Hematopoietic multipotent progenitor cell treated with erythropoietin and hydrocortisone succinate and interleukin-3 and kit ligand, for 4 days (in vitro differentiated cells): Measurements from ENCODE around the gene CTSL.

ENCODE experiments used
- DNase-seq: peaks from one replicate; pipeline ENCODE4 v3.0.0-alpha.2; 2015

CTSL gene

DNA sequence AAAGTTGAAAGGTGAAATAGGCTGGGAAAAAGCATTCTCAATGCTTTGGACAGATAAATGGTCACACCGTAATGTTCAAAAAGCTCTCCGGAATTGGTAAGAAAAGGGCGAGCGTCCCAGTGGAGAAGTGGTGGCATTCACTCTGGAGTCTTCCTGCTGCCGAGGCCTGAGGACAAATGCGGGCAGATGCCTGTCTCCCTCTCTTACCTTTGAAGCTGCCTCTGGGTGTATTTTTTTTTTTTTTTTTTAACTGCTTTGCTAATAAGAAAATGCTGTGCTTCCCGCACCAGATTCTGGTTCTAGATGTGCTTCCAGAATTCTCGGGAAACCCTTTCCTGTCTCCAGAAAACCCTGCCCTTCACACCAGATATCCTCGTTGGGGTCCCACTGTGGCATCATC lies 24.4 kb upstream of the CTSL start:
- no peak for DNase-seq

DNA sequence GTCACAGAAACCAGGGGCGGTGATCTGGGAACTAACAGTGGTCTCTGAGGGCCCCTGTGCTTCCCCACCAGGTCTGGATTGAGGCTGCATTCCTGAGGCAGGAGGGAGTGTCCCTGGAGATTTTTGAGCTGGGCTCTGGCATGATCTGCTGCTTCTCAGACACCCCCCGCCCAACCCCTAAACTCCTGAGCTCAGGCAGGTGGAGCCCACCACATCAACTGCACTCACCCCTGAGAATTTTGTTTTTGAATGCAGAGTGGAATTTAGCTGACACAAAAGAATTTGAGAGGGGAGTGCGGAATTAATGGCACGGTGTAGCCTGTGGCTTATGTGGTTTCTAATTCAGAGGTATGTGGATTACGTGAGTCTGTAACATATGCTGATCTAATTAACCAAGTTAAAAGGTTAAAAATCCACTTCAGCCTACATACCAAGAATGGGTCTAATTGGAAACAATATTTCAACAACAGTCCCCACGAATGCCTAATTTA lies 23.9 kb upstream of the CTSL start:
- DNase-seq = no peak

DNA sequence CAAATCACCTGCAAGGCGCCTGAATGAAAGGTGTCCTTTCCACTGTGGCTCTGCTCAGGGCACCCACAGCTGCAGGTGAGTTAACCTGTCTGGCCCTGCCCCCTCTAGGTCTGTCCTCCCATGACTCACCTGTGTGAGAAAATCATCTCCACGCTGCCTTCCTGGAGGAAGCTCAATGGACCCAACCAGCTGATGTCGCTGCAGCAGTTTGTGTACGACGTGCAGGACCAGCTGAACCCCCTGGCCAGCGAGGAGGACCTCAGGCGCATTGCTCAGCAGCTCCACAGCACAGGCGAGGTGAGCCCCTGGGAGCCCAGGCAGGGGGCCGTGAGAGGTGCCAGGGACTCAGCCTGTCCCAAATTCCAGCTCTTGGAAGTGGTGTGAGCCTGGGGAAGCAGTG lies 23.0 kb upstream of the CTSL start:
- no peak for DNase-seq

DNA sequence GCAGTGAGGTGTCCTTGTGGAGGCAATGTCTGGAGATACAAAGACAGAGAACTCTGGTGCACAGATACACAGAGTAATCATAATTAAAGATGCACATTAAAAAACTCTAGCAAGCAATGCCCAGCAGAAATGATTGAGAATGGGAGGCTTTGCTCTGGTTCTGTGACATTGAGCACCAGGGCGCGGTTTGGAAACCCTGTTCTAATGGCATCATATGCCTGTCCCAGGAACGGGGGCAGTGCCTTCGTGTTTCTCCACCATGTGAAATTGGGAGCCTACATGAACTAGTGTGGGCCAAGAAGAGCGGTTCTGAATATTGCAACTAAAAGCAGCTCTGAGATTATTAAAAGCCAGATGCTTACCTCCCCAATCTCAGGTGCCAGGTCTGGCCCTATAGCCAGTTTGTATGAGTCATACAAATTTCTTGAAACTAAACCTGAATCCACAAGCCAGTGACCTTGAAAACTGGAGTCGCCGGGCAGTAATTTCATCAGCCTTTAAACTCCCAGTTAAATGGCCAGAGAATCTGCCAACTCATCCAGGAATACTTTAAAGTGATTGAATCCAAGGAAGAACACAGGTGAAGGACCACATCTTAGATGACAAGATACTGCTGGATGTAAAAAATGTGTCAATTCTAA lies 22.2 kb upstream of the CTSL start:
- no peak for DNase-seq

DNA sequence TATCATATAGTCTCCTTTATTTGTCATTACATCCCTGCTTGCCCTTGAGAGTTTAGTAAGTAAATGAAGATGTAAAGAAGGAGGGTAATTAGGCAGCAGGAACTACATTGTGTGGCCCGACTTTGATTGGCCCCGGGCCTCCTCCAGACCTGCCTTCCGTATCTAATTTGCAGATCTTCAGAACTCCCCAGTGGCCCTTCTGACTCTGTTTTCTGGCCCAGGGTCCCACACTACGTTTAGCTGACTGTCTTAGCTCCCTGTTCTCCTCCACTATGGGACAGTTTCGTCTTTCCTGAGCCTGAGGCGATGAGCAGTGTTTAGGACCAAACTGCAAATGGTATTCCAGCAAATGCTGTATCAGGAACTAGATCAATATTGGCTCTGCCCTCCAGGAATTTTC lies 21.6 kb upstream of the CTSL start:
- DNase-seq = no peak

DNA sequence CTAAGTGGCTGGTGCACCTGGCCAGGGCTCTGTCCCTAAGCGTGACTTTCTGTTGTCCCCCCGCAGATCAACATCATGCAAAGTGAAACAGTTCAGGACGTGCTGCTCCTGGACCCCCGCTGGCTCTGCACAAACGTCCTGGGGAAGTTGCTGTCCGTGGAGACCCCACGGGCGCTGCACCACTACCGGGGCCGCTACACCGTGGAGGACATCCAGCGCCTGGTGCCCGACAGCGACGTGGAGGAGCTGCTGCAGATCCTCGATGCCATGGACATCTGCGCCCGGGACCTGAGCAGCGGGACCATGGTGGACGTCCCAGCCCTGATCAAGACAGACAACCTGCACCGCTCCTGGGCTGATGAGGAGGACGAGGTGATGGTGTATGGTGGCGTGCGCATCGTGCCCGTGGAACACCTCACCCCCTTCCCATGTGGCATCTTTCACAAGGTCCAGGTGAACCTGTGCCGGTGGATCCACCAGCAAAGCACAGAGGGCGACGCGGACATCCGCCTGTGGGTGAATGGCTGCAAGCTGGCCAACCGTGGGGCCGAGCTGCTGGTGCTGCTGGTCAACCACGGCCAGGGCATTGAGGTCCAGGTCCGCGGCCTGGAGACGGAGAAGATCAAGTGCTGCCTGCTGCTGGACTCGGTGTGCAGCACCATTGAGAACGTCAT lies 19.7 kb upstream of the CTSL start:
- DNase-seq = no peak

DNA sequence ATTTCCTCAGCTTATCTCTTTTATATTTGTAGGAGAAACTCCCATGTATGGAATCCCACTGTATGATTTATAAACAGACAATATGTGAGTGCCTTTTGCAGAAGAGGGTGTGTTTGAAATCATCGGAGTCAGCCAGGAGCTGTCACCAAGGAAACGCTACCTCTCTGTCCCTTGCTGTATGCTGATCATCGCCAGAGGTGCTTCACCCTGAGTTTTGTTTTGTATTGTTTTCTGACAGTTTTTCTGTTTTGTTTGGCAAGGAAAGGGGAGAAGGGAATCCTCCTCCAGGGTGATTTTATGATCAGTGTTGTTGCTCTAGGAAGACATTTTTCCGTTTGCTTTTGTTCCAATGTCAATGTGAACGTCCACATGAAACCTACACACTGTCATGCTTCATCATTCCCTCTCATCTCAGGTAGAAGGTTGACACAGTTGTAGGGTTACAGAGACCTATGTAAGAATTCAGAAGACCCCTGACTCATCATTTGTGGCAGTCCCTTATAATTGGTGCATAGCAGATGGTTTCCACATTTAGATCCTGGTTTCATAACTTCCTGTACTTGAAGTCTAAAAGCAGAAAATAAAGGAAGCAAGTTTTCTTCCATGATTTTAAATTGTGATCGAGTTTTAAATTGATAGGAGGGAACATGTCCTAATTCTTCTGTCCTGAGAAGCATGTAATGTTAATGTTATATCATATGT lies 18.0 kb upstream of the CTSL start:
- DNase-seq = no peak

DNA sequence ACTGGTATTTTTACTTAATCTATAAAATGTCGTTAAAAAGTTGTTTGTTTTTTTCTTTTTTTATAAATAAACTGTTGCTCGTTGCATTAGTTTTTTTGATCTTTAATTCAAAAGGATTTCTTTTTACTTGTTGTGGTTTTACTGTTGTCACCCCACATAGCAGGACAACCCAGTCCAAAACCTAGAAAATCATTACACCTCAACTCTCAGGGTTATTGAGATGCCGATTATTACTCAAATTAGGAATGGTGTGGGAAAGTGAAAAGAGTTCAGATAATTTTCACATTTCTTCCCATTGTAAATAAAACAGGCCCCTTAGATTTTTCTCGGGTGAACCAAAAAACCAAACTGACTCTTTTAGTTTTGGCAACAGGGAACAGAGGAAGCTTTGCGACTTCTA lies 17.4 kb upstream of the CTSL start:
- DNase-seq = no peak

DNA sequence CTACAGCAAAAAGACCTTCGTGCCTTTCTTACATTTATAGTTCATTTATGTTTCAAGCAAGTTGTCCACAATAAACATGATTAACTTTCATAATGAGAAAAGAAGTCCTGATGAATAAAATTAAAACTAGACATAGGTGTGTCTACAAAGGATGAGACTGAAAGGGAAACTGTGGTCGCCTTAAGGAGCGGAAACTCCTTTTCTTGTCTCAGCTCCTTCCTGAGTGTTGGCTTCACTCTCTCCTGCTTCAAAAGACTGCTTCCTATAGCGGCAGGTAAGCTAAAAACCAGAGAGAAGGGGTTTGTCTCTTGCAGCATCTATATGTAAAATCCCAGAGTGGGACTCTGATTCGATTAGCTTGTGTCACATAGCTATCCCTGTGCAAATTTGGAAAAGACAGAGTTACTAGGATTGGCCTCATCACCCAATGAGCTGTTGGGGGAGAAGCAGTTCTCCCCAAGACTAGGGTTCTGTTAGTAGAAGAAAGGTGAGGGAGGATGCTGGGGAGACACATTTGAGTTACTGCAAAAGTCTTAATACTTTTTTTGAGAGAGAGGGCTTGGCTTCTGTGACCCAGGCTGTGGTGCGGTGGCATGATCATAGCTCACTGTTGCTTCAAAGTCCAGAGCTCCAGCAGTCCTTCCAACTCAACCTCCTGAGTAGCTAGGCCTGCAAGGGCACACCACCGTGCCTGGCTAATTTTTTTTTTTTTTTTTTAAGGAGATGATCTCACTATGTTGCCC lies 16.8 kb upstream of the CTSL start:
- DNase-seq = no peak

DNA sequence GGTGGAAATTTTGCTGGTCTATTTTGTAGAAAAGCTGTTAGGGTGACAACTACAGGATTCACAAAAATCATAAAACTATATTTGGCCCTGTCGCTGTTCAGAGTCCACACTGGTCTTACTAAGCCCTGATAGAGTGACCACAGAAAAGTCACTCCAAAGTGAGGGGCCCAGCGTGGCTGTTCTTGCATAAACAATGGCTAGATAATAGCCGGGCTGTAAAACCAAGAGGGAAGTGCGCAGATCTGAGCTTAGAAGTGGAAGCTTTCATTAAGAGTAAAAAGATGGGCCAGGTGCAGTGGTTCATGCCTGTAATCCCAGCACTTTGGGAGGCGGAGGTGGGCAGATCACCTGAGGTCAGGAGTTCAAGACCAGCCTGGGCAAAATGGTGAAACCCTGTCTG lies 15.5 kb upstream of the CTSL start:
- peak; percentile 14 for DNase-seq

DNA sequence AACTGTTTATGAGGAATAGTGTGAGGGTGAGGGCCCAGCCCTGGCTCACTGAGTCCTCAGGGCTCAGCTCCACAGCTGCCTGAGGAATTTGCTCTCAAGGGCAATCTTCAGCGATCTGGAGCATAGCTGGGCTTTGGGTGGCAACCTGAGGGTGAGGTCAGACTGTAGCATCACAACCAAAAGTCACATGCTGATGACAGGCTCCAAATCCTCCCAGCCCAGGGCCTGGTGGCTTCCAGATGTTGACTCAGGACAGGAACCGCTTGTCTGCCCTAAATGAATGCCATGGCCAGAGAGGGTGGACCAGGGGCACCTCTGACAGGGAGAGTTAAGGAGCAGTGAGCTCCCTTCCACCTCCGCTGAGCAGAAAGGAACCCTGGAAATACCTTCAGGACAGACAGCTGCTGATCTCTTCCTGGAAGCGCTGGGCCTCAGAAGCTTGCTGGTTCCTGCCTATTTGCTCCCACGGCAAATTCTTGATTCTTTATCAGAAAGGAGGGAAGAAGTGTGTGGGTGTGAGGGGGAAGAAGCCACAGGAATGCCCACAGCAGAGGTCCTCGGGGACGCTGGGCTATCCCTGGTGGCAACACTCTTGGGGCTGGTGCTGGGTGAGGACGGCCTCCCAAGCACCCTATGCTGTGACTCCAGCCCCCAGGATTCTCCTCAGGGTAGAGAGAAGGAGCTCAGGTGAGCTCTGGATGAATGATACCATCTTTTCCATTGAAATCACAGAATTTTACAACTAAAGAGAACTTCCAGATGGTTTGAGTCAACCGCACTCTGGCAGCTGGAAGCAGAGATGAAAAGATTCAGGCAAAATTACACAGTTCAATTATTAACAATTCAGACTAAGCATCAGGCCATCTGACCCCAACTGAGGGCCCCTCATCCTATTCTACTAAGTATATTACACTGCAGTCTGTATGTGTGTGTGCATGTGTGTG lies 13.8 kb upstream of the CTSL start:
- peak; percentile 39 for DNase-seq

DNA sequence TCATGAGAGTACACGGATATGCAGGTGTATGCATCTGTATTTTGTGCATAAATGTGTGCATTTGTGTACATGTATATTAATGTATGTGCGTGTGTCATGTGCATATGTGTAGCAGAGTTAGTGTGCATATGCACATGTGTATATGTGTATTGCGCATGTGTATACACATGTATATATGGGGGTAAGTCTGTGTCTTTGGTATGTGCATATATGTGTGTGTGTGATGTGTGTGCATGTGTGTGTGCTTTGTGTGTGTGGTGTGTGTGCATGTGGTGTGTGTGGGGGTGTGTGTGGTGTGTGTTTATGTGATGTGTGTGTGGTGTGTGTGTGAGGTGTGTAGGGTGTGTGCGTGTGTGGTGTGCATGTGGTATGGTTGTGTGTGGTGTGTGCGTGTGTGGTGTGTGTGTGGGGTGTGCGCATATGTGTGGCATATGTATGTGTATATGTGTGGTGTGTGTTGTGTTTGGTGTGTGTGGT lies 13.1 kb upstream of the CTSL start:
- no peak for DNase-seq

DNA sequence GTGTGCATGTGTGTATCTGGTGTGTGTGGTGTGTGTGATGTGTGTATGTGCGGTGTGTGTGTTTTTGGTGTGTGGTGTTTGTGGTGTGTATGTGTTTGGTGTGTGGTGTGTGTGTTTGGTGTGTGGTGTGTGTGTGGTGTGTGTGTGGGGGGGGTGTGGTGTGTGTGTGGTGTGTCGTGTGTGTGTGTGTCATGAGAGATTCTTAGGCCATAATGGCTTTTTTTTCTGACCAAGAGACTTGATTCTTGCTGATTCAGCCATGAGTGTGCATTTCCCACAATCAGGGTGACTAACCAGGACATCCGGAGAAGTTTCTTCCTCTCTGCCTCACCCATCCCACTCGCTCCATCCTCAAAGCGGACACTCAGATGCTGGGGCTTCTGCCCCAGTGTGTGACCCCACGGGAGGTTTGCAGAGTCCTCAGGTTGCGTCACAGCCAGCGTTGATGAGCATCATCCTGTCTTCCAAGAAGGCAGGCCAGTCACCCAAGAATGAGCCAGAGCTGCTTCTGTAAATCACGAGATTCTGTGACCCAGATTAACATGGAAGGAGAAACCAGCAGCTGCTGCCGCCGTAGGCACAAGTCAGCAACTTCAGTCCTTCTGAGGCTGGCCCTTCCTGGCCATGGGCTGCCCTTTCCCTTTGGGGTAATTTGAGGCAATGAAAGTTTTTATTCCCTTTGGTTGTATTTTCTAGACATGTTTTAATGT lies 12.5 kb upstream of the CTSL start:
- DNase-seq = peak; percentile 74

DNA sequence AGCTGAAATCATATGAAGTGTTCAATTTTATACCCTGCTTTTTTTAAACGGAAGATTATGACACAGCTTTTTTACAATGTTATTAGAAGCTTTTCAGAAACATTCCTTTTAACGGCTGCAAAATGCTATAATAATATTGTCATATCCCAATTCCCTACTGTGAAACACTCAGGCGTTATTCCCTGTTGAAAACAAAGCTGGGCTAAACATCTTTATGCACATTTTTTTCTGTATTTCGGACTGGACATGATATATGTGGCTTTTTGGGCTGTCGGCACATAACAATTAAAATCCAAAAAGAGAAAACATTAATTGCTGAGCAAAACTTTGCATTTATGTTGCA lies 12.0 kb upstream of the CTSL start:
- DNase-seq = no peak

DNA sequence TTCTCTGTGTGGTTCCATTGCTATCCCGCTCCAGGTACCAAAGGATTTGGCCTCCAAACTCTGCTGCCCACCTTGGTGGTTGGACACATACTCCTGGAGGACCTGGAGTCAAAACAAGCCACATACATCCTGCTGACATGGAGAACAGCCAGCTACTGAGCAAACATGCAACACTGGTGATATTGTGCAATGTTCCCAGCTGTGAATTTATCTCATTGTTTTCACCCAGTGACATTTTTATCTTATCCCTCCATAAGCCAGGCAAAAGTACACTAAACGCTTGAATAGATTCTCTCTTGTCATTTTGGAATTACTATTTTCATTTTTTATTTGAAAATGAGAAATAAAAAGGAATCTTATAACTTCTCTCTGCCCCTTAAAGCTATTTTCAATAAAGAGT lies 11.1 kb upstream of the CTSL start:
- DNase-seq = peak; percentile 89

DNA sequence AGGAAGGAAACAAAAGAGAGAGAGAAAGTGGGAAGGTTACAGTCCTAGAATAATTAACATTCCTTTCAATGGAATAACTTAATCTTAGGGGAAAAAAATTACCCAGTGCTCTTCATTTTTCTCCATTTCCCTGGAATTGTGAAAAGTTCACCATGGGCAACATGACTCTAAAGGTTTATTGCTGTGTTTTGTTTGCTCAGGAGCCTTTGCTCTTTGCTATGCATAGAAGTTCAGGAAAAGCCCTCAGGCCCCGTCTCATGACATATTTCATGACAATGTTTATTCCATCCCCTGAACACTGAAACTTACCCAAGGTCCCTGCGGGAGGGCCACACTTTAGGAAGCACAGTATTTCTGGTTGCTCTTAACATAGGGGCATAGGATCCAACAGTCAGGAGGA lies 9.8 kb upstream of the CTSL start:
- no peak for DNase-seq

DNA sequence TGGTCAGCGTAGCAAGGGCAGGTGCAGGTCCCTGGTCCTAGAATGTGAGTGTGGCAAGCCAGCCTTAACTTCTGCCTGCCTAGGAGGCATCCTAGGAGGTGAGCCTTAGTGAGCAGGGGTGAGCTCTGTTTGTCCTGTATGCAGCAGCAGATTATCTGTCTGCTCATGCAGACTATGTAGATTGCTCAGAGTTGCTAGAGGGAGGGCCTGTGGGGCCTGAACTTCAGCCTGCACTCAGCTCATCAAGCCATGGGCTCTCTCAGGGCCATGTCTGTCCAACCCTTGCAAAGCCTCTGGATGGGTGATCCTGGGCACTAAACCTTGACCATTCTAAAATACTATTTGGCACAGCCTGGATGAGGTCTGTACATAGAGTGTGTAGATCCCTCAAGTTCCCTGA lies 8.5 kb upstream of the CTSL start:
- no peak for DNase-seq

DNA sequence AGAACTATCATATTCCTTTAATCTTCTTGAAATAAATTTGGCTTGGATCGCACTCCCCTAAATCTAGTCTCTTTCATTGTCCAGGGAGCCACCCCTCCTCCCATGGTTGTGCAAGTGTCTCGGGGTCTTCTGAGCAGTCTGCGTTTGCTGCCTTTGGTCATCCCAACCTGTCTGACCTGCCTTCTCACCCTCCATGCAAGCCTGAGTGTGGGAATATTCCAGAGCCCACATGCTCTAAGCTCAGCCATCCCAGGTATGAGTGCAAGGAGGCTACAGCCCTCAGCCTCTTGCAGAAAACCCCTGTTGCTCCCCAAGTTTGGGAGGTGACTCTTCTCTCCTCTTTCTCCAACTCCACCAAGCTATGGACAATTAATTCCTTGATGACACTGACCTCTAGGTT lies 7.7 kb upstream of the CTSL start:
- DNase-seq = no peak

DNA sequence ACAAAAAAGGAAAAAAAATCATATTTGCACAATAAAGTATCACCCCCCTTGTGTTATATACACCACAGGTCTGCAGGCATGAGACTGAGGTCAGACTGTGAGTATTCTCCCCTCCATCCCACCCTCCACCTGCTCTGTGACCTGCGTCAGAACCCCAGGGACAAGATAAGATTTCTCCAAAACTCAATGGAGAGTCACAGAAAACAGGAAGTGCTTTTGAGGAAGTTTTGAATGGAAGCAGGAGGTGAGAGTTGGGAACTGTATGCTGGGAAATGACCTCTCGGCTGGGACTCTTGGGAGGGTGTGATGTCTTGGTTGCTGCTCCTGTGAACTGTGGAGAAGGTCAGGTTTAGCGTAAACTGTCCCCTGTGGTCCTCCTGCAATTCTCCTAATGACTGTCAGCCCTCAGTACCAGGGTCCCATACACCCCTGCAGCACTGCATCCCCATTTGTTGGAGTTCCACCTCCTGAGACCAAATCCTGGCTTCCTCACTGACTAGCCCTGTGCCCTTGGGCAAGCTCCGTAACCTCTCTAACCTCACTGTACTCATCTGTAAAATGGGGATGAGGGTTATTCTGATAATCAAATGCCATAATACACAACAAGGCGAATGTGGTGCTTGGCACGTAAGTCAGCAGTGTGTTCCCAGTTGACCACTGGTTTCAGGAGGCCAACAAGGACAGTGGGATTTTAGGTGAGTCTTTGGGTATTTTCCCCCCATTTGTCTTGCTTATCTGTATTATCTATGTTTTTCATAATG lies 6.9 kb upstream of the CTSL start:
- no peak for DNase-seq

DNA sequence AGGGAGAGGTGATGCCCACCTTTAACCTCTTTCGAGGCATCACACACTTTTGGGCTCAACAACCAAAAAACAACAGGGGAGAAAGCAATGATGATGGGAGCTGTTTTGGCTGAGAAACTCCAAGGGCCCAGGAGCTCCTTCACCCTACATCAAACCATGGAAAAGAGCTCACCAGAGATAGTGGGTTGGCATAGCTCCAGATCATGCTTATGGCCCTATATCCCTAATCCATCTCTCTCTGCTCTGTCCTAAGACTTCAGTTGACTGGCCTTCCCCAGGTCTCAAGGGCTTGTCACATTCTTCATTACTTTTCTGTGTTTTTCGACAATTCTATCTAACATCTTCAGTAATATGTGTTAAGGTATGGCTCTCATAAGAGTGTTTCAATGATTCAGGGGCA lies 5.7 kb upstream of the CTSL start:
- peak; percentile 17 for DNase-seq
